GM18873 (cell line): ENCODE measurements around the gene ZNF22.
A peak's percentile ranks its signal among the peaks of the same experiment; 100 is the strongest.

ENCODE experiments used
- ATAC-seq: cut with Tn5 transposase; IDR thresholded peaks from one replicate; pipeline ENCODE4 v1.9.1; 2021; ENCODE audit warnings: mild to moderate bottlenecking, moderate library complexity, moderate number of reproducible peaks; ENCODE audit not compliant: unreplicated experiment, low FRiP score

ZNF22 gene

GRCh38 chr10:44975431-44976331 is 25.0 kb upstream of the ZNF22 start:
- no peak for ATAC-seq

- ATAC-seq, result no peak
These were observed 24.1 kb upstream of the ZNF22 start for GRCh38 chr10:44976352-44977198.

GRCh38 chr10:44977287-44978212 is 23.2 kb upstream of the ZNF22 start:
- ATAC-seq, result no peak

GRCh38 chr10:44978213-44978569 is 22.5 kb upstream of the ZNF22 start:
- no peak for ATAC-seq

DNA sequence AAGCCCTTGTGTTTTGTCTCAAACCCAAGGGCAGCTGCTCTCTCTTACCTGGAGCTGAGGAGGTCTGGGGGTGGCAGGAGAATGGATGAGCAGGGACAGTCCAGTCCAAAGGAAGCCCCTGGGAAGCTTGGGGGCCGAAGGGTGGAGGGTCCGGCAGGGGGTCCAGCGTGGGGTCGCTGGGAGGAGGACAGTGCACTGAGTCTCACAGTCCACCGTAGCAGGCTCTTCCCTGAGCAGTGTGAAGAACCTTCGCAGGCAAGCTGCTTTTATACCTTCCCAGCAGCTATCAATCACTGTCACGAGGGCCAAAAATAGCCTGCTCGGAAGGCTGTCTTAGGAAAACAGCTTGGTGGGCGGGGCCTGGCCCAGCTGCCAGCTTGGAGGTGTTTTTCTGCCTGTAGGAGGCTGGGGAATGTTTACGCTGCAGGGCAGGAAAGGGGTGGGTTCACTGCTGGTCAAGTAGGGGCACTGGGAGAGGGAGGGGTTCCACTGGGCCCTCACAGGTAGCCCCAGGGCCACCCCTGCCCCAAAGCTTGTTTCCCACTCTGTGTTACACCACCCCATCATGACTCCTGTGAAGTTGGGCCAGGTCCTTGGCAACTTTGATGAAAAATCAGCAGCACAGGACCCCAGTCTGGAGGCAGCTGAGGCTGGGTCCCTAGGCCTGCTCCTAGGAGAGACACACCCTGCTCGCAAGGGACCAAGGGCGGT is 22.0 kb upstream of the ZNF22 start, which contains the start of gene DEPP1:
TSS of gene DEPP1 (minus strand) at position 240 of the 711 bp plus-strand sequence. CDS start 779 bp downstream, outside the sequence.
- ATAC-seq, result no peak

GRCh38 chr10:44979281-44980191 is 21.2 kb upstream of the ZNF22 start:
- no peak for ATAC-seq

GRCh38 chr10:44980309-44981171 is 20.2 kb upstream of the ZNF22 start:
- no peak for ATAC-seq

GRCh38 chr10:44981172-44982113 is 19.3 kb upstream of the ZNF22 start:
- peak; percentile 60 for ATAC-seq

GRCh38 chr10:44982114-44982460 is 18.6 kb upstream of the ZNF22 start:
- ATAC-seq, result no peak

DNA sequence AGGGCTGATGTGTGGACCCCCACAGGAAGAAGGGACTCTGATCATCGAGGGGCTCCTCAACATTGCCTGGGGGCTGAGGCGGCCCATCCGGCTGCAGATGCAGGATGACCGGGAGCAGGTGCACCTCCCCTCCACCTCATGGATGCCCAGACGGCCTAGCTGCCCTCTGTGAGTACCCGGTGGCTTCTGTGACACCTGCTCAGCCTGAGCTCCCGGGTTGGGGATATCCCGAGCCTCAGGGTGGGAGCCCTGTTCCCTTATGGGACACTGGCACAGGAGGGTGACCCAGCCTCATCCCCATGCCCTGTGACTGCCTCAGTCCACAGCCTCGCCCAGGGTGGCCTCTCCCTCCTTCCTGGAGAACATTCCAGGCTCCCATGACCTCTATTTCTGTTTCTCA is 18.2 kb upstream of the ZNF22 start:
- no peak for ATAC-seq

GRCh38 chr10:44983066-44983894 is 17.4 kb upstream of the ZNF22 start:
- no peak for ATAC-seq

GRCh38 chr10:44983895-44984278 is 16.8 kb upstream of the ZNF22 start:
- ATAC-seq, result no peak

DNA sequence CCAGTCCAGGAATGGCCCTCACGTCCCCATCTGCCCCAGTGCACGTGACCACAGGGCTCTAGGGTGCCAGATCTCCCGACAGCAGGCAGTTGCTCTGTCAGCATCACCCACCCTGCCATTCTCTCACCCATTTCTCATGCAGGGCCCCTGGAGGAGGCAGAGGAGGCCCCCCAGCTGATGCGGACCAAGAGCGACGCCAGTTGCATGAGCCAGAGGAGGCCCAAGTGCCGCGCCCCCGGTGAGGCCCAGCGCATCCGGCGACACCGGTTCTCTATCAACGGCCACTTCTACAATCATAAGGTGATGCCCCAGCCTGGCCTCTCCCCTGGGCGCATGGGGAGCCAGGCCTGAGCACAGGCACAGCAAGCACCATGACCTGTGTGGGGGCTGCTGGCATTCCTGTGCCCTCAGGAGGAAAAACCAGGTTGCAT is 16.0 kb upstream of the ZNF22 start:
- ATAC-seq, result no peak

GRCh38 chr10:44985175-44985681 is 15.5 kb upstream of the ZNF22 start:
- ATAC-seq, result no peak

GRCh38 chr10:44986179-44986578 is 14.5 kb upstream of the ZNF22 start:
- no peak for ATAC-seq

DNA sequence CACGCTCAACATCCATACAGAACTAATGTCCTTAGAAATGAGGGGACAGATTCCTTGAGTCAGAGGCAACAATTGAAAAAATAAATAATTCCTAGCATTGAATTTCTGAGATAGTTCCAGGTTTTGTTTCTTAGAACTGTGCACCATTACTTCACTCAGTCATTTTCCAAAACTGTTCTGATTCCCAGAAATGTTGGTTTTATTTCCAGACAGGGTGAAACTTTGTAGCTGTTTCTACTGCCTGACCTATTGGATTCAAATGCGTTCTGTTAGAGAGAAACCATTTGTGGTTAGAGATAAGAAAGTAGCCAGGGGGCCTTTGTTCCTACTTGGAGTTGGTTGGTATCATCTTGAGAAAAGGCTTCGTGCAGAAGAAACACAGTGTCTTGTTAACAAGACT is 14.1 kb upstream of the ZNF22 start:
- no peak for ATAC-seq
